Endothelial cell of umbilical vein (primary cell): ENCODE results near the gene CFAP99. TPM values are rescaled to one million over a fixed set of nuclear protein-coding genes. Genes with fewer than 3 reads are reported as not detected.

Experiments used
- BruUV-seq: library from RNA; stranded (reverse); fragments of 400-500 nt; replicated peaks from 2 replicates; lab custom pipeline; 2021; lab: Mats Ljungman, UMichigan
- CTCF ChIA-PET: fragments of 300-600, 350-600 bp; sonication (Branson Sonifier 250); formaldehyde crosslinking; loops from one replicate; lab custom pipeline; 2021; ENCODE audit warnings: antibody characterized with exemption, inconsistent platforms; lab: Charles Lee
- POLR2A ChIA-PET: fragments of 300-600, 350-600 bp; sonication (Branson Sonifier 250); formaldehyde crosslinking; loops from one replicate; lab custom pipeline; 2021; ENCODE audit warnings: antibody characterized with exemption, inconsistent platforms; lab: Charles Lee
- DNase-seq: peaks from one replicate; pipeline ENCODE4 v3.0.0-alpha.2; 2011; ENCODE audit warnings: low read depth, low spot score
- FAIRE-seq: peaks from 2 replicates; lab custom pipeline; 2011; peaks lifted over from hg19 to GRCh38; lab: Jason Lieb, UNC
- H2AFZ ChIP-seq: 2 replicates; pipeline ENCODE4 v1.6.0; 2012; ENCODE audit warnings: low read depth, low read length, control low read depth, inconsistent platforms
- H3K27ac ChIP-seq: 2 replicates; pipeline ENCODE4 v1.5.1; 2011; ENCODE audit warnings: low read depth, mild to moderate bottlenecking, control low read depth, low read length, moderate library complexity; ENCODE audit not compliant: insufficient read depth
- H3K27me3 ChIP-seq, 2 experiments: 2 replicates each; pipeline versions ENCODE4 v1.6.0 to v1.6.1; 2011; ENCODE audit warnings: low read length in 2 of 2, mixed read lengths in 1 of 2; ENCODE audit not compliant: control insufficient read depth in 2 of 2, insufficient read depth in 2 of 2
- H3K36me3 ChIP-seq, 2 experiments: 2 replicates in 1 of 2; 3 replicates in 1 of 2; pipeline ENCODE4 v1.5.1; 2011; ENCODE audit warnings: low read length in 2 of 2, mild to moderate bottlenecking in 1 of 2, moderate library complexity in 1 of 2; ENCODE audit not compliant: control insufficient read depth in 2 of 2, insufficient read depth in 2 of 2; ENCODE audit errors: extremely low read depth in 1 of 2
- H3K4me1 ChIP-seq: 3 replicates; pipeline ENCODE4 v1.5.1; 2011; ENCODE audit warnings: mild to moderate bottlenecking, low read length; ENCODE audit not compliant: control insufficient read depth, insufficient read depth; ENCODE audit errors: extremely low read depth
- H3K4me2 ChIP-seq: 2 replicates; pipeline ENCODE4 v1.6.1; 2011; ENCODE audit warnings: low read length, control low read depth, mixed read lengths; ENCODE audit not compliant: insufficient read depth
- H3K4me3 ChIP-seq, 3 experiments: fragments of 200-600 bp in 1 of 3; sonication (generic), shearing (Covaris generic) in 1 of 3; replicated peaks in 1 of 3; 2 replicates each; pipeline ENCODE4 v1.5.1; 2011 to 2016; ENCODE audit warnings: control low read depth in 3 of 3, low read length in 3 of 3, mild to moderate bottlenecking in 2 of 3, inconsistent platforms in 1 of 3, low read depth in 1 of 3, moderate library complexity in 1 of 3; ENCODE audit not compliant: insufficient read depth in 1 of 3
- H3K79me2 ChIP-seq: 2 replicates; pipeline ENCODE4 v1.6.0; 2012; ENCODE audit warnings: low read length, inconsistent platforms; ENCODE audit not compliant: control insufficient read depth, insufficient read depth
- H3K9ac ChIP-seq: replicated peaks from 2 replicates; pipeline ENCODE3; 2011; ENCODE audit warnings: low read length, control low read depth; ENCODE audit not compliant: insufficient read depth; ENCODE audit errors: extremely low read depth
- H3K9me1 ChIP-seq: replicated peaks from 3 replicates; pipeline ENCODE4 v1.6.0; 2011; ENCODE audit warnings: mild to moderate bottlenecking, low read length; ENCODE audit not compliant: control insufficient read depth, insufficient read depth; ENCODE audit errors: extremely low read depth
- H3K9me3 ChIP-seq: replicated peaks from 2 replicates; pipeline ENCODE4 v1.5.1; 2012; ENCODE audit warnings: low read length, inconsistent platforms; ENCODE audit not compliant: control insufficient read depth, insufficient read depth
- H4K20me1 ChIP-seq: replicated peaks from 2 replicates; pipeline ENCODE3; 2011; ENCODE audit warnings: mild to moderate bottlenecking, low read length; ENCODE audit not compliant: control insufficient read depth, insufficient read depth; ENCODE audit errors: extremely low read depth
- CTCF ChIP-seq, 2 donors: IDR thresholded peaks; 1 replicate in 1 of 2; 2 replicates in 1 of 2; pipeline ENCODE4 v1.5.1; 2011; ENCODE audit warnings: low read length in 2 of 2, mild to moderate bottlenecking in 2 of 2, moderate library complexity in 2 of 2, control low read depth in 1 of 2, inconsistent platforms in 1 of 2, low read depth in 1 of 2; ENCODE audit not compliant: insufficient read depth in 1 of 2; ENCODE audit errors: extremely low read depth in 1 of 2
- EZH2 ChIP-seq: IDR thresholded peaks from 2 replicates; pipeline ENCODE4 v1.6.1; 2012; ENCODE audit warnings: borderline replicate concordance, low read depth, mild to moderate bottlenecking, moderate library complexity, low read length, inconsistent platforms; ENCODE audit not compliant: severe bottlenecking
- FOS ChIP-seq: IDR thresholded peaks from 2 replicates; pipeline ENCODE4 v1.6.1; 2011; ENCODE audit warnings: mild to moderate bottlenecking, low read length, moderate library complexity, borderline replicate concordance; ENCODE audit not compliant: insufficient read depth
- GATA2 ChIP-seq: IDR thresholded peaks from 2 replicates; pipeline ENCODE4 v1.7.0; 2011; ENCODE audit warnings: low read depth, mild to moderate bottlenecking, moderate library complexity, mixed read lengths, low read length; ENCODE audit not compliant: insufficient read length, insufficient read depth
- JUN ChIP-seq: IDR thresholded peaks from 2 replicates; pipeline ENCODE4 v1.6.1; 2011; ENCODE audit warnings: borderline replicate concordance, low read depth; ENCODE audit not compliant: insufficient read length, insufficient read depth
- MAX ChIP-seq: IDR thresholded peaks from 2 replicates; pipeline ENCODE4 v1.6.1; 2011; ENCODE audit not compliant: insufficient read depth, insufficient read length
- MYC ChIP-seq: IDR thresholded peaks from one replicate; pipeline ENCODE4 v1.6.1; 2011; ENCODE audit warnings: mild to moderate bottlenecking, low read depth, low read length
- POLR2A ChIP-seq: IDR thresholded peaks from 2 replicates; pipeline ENCODE4 v1.6.1; 2012; ENCODE audit warnings: low read depth, mild to moderate bottlenecking, control low read depth, low read length
- POLR2AphosphoS5 ChIP-seq: IDR thresholded peaks from 2 replicates; pipeline ENCODE4 v1.6.1; 2012; ENCODE audit warnings: low read depth, mild to moderate bottlenecking, control low read depth, low read length, moderate library complexity; ENCODE audit not compliant: insufficient read depth
- dilution Hi-C: fragments of 300-500 bp; cut with MboI; formaldehyde crosslinking; loops from one replicate; pipeline ENCODE4 v1.15.0; 2019; ENCODE audit warnings: low sequenced_read_pairs; ENCODE audit not compliant: extremely low pct_ligation_motif_present
- intact Hi-C: fragments of 100-400 bp; cut with micrococcal nuclease; formaldehyde crosslinking; loops from one replicate; pipeline ENCODE4 v1.10.0; 2022
- polyA plus RNA-seq, 4 experiments: library from polyadenylated mRNA; depleted of rRNA in 3 of 4; stranded (reverse) in 3 of 4; unstranded in 1 of 4; fragments of >200 nt; gene quantifications; 2 replicates each; pipeline versions ENCODE4 v1.2.1 to v1.2.3, GENCODE V29; 2011 to 2012; ENCODE audit warnings: missing spikeins in 1 of 4
- total RNA-seq: library from RNA; stranded (reverse); gene quantifications from 2 replicates; pipeline ENCODE4 v1.2.3, GENCODE V29; 2021

The CFAP99 gene
- total and polyA plus RNA-seq, 2 donors (not counting 3 experiments of a cell fraction or from before 2014, with no cell fraction given), result 0.03 TPM; not detected in 1

DNA sequence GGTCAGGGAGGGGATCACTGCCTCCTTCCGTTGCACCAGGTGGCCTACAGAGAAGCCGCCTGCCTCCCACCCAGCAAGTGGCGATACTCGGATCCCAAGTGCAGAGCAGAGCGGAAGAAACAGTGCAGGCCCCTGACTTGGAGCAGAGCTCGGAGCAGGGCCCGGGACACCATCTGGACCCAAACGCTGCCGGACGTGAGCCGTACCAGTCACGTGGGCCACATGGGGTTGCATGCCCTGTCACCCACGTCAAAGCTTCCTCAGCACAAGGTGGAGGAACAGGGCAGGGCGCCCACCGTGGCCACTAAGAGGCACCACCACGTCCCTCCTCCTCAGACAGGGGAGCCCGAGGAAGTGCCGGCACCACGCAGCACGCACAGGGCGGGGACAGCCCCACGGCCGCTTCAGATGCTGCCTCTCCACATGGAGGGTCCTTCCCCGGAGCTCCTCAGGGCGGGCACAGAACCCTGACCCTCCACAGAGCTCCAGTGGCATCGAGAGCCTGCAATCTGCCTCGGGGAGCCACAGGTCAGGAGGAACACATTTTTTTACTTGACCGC, 19.0 kb upstream of the CFAP99 start:
- CTCF ChIA-PET, result interaction anchor here (0.8 kb wide), 1 partner anchor 13 kb away, joined by 3 read pairs; no protein-coding TSS in a partner anchor
- H3K4me3 ChIP-seq, result no peak overlapping the region
- no peaks in the 10 kb centered on the region for H4K20me1 ChIP-seq
- no peak overlapping the region for H3K27ac ChIP-seq
- DNase-seq (no peak), FAIRE-seq (no peak)
- no peak overlapping the region for H2AFZ ChIP-seq
- POLR2A ChIA-PET, result no interaction called here
- H3K4me2 ChIP-seq, result no peak overlapping the region
- no peak overlapping the region for H3K9ac ChIP-seq
- intact Hi-C loops (no loop called here), dilution Hi-C loops (no loop called here)
- no peaks in the 10 kb centered on the region for H3K9me3 ChIP-seq
- H3K36me3 ChIP-seq, result no peaks in the 10 kb centered on the region
- BruUV-seq, result no TSS peak
- H3K27me3 ChIP-seq, result no peaks in the 10 kb centered on the region
- peaks cover 4% of the 10 kb centered on the region for H3K79me2 ChIP-seq
- H3K4me1 ChIP-seq, result peaks cover 15% of the 10 kb centered on the region
- no peaks in the 10 kb centered on the region for H3K9me1 ChIP-seq
- TF ChIP-seq FOS, result no peak
- no peak for TF ChIP-seq JUN
- TF ChIP-seq MAX, result no peak

DNA sequence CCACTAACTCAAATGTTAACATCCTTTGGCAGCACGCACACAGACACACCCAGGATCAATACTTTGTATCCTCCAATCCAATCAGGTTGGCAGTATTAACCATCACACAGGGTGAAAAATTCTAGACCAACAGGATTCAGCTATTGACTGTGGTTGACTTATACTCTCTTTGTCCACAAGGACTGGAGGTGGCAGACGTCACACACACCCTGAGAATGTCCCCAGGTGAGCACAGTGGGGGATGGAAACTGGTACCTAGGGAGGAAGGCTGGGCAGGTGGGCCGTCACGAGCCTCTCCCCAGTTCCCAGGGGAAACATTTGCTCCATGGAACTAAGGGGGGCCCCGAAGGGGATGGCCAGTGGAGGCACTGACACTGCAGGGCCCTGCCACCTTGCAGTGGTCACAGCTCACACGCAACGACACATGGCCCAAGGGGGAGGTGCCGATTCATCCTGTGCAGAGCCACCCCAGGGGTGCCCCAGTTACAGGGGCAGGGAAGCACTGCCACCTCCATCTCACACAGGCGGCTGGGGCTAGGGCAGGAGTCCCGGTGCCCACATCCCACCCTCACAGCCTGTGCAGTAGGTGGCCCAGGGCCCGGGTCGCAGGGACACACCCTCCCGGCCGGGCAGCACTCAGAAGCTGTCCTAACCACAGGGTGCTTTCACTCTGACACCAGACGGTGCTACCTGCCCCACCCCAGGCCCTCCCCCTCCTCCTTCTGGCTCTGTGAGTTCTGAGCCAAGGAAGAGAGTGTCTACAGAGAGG, 17.7 kb upstream of the CFAP99 start:
- BruUV-seq, result no TSS peak
- dilution Hi-C loops, result no loop called here
- CTCF ChIA-PET, result no interaction called here

More for the DNA sequence above, 17.7 kb upstream of the CFAP99 start:
- Histone ChIP-seq H3K4me2 (no peak overlapping the region), H3K9ac (no peak overlapping the region), H2AFZ (no peak overlapping the region), H4K20me1 (no peaks in the 10 kb centered on the region), H3K27me3 (no peaks in the 10 kb centered on the region), H3K9me1 (no peaks in the 10 kb centered on the region), H3K4me1 (peaks cover 12% of the 10 kb centered on the region), H3K79me2 (peaks cover 4% of the 10 kb centered on the region), H3K36me3 (no peaks in the 10 kb centered on the region), H3K9me3 (no peaks in the 10 kb centered on the region), H3K27ac (no peak overlapping the region), H3K4me3 (no peak overlapping the region)
- no peak for TF ChIP-seq CTCF (IDR thresholded peaks at IDR 0.05; ENCODE audit: extremely low read depth in 1 of 2, insufficient read depth in 1 of 2, low read depth in 1 of 2, low read length in 2 of 2)
- TF ChIP-seq FOS, result no peak
- TF ChIP-seq POLR2A, result no peak
- no peak for TF ChIP-seq MAX
- no peak for TF ChIP-seq MYC
- no peak for TF ChIP-seq GATA2
- no peak for TF ChIP-seq POLR2AphosphoS5
- TF ChIP-seq JUN, result no peak
- TF ChIP-seq EZH2, result no peak
- DNase-seq, result no peak
- intact Hi-C loops, result no loop called here
- FAIRE-seq, result no peak
- POLR2A ChIA-PET, result no interaction called here
